Right kidney (tissue), 9 donors: ENCODE data around the gene CYP4F12.

Source experiments
- DNase-seq: peaks from one replicate; pipeline ENCODE4 v3.0.0-alpha.2; 2016
- long read RNA-seq, 8 donors: transcript quantifications; one replicate each; lab custom pipeline, GENCODE V29; 2026

CYP4F12 gene
- long read RNA-seq, donor 1, result 0 reads
- long read RNA-seq, donor 2, result 0 reads
- long read RNA-seq, donor 3, result 0 reads
- long read RNA-seq, donor 4, result 0 reads
- long read RNA-seq, donor 5, result 0 reads
- long read RNA-seq, donor 6, result 0 reads
- long read RNA-seq, donor 7, result 0 reads
- long read RNA-seq, donor 8, partial matches to known transcripts, result 0 of 1 reads
- long read RNA-seq, donor 8, other reads (novel, unspliced or antisense), result 0 of 1 reads

- DNase-seq, result no peak
These were observed at the start of gene CYP4F12 for GRCh38 chr19:15672580-15673175. CYP4F12 (plus strand) TSS chr19:15673087; CDS start chr19:15673530, 443 bp downstream.

- peak; percentile 7 for DNase-seq
These were observed 49.1 kb upstream of the CYP4F12 start for GRCh38 chr19:15623711-15624318.

GRCh38 chr19:15628236-15629002, 44.5 kb upstream of the CYP4F12 start:
- no peak for DNase-seq

- DNase-seq, result peak; percentile 20
These were observed 43.6 kb upstream of the CYP4F12 start for GRCh38 chr19:15629003-15629880.

- DNase-seq, result no peak
These were observed 41.1 kb upstream of the CYP4F12 start for GRCh38 chr19:15631817-15632216.

- no peak for DNase-seq
These were observed 39.6 kb upstream of the CYP4F12 start for GRCh38 chr19:15633082-15633835.

- no peak for DNase-seq
These were observed 38.8 kb upstream of the CYP4F12 start for GRCh38 chr19:15634105-15634504.

- DNase-seq, result no peak
These were observed 37.7 kb upstream of the CYP4F12 start for GRCh38 chr19:15635016-15635805.

GRCh38 chr19:15636026-15636425, 36.9 kb upstream of the CYP4F12 start:
- DNase-seq, result no peak

GRCh38 chr19:15639596-15639995, 33.3 kb upstream of the CYP4F12 start:
- DNase-seq, result no peak

GRCh38 chr19:15640294-15640903, 32.5 kb upstream of the CYP4F12 start, which contains the start of gene CYP4F3:
CYP4F3 (plus strand) TSS chr19:15640897; CDS start chr19:15641416, 519 bp downstream.
- no peak for DNase-seq

GRCh38 chr19:15640904-15641597, 31.8 kb upstream of the CYP4F12 start:
- no peak for DNase-seq

GRCh38 chr19:15641901-15642491, 30.9 kb upstream of the CYP4F12 start:
- DNase-seq, result no peak

GRCh38 chr19:15642807-15643206, 30.1 kb upstream of the CYP4F12 start:
- no peak for DNase-seq

- no peak for DNase-seq
These were observed 29.5 kb upstream of the CYP4F12 start for GRCh38 chr19:15643387-15643786.

- DNase-seq, result no peak
These were observed 28.7 kb upstream of the CYP4F12 start for GRCh38 chr19:15644066-15644741.

- no peak for DNase-seq
These were observed 28.1 kb upstream of the CYP4F12 start for GRCh38 chr19:15644816-15645215.

GRCh38 chr19:15649526-15649925, 23.4 kb upstream of the CYP4F12 start:
- no peak for DNase-seq
